ENCODE results near the gene PRPF19.

The PRPF19 gene

DNA sequence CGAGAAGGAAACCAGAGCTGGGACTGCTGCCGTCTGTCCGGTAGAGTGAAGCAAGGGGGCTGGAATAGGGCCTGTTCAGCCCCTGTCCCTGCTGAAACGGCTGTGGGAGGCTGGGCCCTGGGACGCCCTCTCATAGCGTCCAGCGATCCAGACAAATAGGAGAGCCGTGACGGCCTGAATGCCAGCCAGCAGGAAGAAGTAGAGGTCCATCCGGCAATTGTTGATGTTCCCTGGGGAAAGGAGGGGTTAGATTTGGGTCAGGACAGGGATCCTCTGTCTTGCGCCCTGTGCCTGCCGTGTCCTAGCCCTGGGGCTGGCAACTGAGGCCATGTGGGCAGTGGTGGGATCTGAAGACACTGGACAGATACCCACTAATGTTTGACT lies 30.8 kb upstream of the PRPF19 start:
- no peak for DNase-seq

DNA sequence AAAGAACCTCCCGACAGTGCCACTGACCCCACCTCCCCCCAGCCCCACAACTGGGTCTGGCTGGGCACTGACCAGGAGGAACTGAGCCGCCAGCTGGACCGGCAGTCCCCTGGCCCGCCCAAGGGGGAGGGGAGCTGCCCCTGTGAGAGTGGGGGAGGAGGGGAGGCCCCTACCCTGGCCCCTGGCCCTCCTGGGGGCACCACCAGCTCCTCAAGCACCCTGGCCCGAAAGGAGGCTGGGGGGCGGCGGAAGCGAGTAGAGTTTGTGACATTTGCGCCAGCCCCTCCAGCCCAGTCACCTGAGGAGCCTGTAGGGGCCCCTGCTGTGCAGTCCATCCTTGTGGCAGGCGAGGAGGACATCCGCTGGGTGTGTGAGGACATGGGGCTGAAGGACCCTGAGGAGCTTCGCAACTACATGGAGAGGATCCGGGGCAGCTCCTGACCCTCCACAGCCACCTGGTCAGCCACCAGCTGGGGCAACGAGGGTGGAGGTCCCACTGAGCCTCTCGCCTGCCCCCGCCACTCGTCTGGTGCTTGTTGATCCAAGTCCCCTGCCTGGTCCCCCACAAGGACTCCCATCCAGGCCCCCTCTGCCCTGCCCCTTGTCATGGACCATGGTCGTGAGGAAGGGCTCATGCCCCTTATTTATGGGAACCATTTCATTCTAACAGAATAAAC lies 30.2 kb upstream of the PRPF19 start:
- DNase-seq, result no peak

DNA sequence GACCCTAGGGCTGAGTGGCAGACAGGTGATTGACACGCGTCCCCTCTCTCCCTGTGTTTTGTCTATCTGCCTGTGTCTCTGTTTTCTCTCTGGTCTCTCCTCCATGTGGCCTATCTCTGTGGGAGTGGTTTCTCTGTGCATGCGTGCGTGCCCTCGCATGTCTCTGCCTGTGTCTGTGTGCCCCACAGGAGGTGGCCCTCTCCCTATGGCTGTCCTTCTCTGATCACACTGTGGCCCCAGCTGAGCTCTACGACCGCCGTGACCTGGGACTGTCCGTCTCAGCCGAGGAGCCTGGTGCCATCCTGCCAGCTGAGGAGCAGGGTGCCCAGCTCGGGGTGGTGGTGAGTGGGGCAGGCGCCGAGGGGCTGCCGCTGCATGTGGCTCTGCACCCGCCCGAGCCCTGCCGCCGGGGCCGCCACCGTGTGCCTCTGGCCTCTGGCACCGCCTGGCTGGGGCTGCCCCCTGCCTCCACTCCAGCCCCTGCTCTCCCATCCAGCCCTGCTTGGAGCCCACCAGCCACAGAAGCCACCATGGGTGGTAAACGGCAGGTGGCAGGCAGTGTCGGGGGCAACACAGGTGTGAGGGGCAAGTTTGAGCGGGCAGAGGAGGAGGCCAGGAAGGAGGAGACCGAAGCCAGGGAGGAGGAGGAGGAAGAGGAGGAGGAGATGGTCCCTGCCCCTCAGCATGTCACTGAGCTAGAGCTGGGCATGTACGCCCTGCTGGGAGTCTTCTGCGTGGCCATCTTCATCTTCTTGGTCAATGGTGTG lies 29.5 kb upstream of the PRPF19 start:
- no peak for DNase-seq

DNA sequence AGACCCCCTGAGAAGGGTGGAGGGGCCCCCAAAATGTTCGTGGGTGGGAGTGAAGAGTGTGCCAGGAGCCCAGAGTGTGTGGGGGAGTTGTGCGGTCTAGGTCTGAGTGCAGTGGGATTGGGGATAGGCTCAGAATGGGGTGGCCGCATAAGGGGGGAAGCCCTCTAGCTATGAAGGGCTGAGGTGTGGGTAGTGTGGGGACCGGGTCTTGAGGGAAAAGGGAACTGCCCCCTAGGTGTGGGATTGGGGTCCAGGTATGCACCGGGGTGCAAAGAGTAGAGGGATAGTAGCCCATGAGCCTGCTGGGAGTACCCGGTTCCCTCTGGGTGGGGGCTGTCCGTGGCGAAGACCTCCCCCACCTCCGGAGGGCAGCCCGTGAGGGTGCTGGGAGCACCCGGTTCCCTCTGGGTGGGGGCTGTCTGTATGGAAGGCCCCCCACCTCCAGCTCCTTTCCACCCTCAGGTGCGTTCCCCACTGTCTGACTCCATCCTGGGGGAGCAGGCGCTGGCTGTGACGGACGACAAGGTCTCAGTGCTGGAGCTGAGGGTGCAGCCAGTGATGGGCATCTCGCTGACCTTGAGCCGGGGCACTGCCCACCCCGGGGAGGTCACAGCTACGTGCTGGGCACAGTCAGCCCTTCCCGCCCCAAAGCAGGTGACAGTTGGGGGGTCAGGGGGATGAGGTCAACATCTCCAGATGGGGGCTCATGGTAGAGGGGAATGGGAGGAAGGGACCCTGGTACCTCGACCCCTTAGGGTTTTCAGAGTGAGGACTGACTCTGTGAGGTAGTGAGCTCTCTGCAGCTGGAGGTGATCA lies 28.6 kb upstream of the PRPF19 start:
- DNase-seq, result no peak

DNA sequence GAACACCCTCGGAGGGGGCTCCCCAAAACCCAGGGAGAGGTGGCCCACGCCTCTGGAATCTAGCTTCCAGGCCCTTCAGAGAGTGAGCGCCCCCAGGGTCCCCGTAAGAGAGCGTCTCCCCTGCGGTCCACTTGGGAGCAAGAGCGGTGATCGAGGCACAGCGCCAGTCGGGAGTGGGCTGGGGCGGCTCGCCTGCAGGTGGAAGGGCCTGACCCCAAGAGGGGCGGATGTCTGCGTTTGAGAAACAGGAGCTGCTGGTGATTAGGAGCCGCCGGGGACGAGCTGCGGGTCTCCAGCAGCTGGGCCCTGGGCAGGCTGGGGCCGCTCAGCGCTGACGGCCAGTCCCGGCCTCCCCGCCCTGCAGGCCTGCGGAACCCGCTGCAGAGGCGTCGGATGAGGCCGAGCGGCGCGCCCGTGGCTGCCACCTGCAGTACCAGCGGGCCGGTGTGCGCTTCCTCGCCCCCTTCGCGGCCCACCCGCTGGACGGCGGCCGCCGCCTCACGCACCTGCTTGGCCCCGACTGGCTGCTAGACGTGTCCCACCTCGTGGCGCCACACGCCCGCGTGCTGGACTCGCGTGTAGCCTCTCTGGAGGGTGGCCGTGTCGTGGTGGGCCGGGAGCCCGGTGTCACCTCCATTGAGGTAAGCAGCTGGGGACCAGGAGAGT lies 27.9 kb upstream of the PRPF19 start:
- no peak for DNase-seq

DNA sequence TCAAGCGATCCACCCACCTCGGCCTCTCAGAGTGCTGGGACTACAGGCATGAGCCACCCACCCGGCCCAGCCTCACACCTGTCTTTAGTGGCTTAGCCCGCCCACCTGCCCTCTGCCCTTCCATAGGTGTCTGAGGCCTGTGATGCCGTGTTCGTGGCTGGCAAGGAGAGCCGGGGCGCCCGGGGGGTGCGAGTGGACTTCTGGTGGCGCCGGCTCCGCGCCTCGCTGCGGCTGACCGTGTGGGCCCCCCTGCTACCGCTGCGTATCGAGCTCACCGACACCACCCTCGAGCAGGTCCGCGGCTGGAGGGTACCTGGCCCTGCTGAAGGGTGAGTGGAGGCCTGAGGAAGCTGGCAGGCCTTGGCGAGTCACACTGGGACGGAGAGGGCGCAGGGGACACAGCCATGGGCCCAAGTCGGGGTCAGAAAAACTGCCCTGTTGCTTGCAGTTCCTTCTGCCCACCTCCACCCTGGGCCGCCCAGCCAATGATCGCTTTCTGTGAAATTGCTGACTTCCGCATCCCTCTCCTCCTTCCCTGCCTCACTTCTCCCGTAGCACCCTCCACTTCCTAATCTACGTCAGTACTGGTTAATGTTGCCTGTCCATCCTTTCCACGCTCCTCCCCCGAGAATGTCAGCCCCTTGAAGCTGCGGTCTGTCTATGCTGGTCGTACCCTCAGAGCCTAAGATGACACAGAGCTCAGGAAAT lies 27.2 kb upstream of the PRPF19 start:
- no peak for DNase-seq

DNA sequence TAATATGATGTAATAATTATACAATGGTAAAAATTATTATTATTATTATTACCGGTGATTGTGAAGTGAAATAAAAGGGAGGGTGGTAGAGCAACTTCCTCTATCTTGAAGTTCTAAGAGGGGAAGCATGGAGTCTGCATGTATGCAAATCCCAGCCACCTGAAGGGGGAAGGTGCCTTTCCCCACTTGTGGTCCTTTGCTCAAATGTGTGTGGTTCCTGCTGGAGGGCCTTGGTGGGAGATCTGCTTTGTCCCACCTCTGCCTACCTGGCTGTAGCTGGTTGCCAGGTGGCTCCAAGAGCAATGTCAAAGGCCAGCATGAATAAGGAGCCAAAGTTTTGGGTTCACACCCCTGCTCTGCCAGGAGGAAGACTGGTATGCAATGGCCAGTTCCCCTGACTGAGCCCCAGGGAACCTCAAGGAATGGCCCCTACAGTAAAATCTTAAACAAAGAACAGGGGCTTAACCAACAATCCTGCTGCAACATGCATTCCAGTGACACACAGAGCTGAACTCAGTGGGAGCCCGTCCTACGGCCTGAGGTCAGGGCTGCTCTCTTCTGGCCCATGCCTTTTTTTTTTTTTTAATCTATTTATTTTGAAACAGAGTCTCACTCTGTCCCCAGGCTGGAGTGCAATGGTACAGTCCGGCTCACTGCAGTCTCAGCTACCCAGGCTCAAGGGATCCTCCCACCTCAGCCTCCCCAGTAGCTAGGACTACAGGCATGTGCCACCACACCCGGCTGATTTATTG lies 26.4 kb upstream of the PRPF19 start:
- DNase-seq, result no peak

DNA sequence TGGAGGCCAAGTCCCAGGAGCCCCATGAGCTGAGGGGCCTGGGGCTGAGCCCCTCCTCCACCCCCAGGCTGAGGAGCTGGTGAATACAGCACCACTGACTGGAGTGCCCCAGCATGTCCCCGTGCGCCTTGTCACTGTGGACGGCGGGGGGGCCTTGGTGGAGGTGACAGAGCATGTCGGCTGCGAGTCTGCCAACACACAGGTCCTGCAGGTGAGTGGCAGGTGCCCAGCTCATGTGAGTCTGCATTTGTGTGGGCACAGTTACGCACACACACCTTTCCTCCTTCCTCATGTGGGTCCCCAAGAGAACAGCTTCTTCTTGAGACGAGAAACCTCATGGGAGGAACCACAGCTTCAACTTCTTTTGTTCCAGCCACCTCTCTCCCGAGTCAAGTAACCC lies 25.5 kb upstream of the PRPF19 start:
- no peak for DNase-seq

DNA sequence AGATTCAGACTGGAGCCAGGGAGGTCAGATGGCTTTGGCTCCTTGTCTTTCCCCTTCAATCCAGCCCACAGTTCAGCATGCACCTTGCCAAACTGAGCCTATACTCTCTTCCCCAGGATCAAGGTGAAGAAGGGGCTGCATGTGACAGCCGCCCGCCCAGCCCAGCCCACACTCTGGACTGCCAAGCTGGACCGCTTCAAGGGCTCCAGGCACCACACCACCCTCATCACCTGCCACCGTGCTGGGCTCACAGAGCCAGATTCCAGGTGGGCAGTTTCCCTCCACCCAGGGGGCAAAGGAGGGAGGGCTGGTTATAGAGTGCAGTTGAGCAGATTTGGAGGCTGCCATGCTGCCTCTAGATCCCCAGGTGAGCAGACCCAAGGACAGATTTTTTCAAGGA lies 24.0 kb upstream of the PRPF19 start:
- no peak for DNase-seq

DNA sequence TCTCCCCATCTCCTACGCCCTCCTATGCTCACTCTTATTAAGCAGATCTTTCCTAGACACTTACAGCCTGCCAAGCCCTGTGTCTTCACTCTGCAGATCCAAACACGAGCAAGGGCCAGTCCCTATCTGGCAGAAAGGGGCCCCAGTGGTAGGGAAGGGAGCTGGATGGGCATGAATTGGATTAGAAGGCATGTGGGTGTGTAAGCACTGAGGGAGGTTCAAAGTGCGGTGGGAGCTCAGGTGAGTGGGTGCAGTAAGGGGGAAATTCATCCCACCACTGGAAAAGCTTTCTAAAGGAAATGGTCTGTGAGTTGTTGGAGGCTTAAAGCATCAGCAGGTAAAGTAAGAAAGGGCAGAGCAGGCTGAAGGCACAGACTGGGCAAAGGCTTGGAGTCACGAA lies 23.4 kb upstream of the PRPF19 start:
- no peak for DNase-seq

DNA sequence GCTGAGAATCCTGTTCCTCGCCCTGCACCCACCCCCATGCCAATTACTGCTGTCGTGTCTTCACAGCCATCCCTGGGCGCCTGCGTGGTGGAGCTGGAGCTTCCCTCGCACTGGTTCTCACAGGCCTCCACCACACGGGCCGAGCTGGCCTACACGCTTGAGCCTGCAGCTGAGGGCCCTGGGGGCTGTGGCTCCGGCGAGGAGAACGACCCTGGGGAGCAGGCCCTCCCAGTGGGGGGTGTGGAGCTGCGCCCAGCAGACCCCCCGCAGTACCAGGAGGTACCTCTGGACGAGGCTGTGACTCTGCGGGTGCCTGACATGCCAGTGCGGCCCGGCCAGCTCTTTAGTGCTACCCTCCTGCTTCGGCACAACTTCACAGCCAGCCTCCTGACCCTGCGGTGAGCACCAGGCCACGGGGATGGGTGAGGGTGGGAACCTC lies 22.2 kb upstream of the PRPF19 start:
- DNase-seq, result no peak

DNA sequence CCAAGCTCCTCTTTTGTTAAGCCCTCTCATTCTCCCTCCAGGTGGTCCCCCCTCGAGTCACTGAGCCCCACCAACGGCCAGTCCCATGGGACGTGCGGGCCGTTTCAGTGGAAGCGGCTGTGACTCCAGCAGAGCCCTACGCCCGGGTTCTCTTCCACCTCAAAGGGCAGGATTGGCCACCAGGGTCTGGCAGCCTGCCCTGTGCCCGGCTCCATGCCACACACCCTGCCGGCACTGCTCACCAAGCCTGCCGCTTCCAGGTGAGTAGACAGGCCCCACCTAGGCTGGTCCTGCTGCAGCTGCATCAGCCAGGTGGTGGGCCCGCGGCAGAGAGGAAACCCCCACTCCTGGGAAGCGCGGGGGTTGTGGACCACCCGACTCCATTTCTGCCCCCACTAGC lies 21.2 kb upstream of the PRPF19 start:
- DNase-seq, result no peak

DNA sequence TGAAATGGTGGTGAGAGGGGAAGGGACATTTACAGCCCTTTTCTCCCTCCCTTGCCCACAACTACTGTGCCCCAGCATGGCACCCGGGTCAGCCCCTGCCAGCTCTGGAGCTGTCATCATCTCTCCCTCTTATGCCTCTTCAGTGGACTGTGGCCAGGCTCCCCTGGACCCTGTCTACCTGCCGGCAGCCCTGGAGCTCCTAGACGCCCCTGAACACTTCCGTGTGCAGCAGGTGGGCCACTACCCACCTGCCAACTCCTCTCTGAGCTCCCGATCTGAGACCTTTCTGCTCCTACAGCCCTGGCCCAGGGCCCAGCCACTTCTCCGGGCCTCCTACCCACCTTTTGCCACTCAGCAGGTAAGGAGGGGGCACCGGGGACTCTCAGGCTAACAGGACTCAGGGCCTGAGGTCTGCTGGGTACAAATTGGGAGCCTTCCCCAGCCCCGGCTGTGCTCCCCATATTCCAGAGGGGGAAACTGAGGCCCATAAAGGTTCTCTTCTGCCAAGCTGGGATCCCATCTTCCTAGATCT lies 20.7 kb upstream of the PRPF19 start:
- DNase-seq, result no peak

DNA sequence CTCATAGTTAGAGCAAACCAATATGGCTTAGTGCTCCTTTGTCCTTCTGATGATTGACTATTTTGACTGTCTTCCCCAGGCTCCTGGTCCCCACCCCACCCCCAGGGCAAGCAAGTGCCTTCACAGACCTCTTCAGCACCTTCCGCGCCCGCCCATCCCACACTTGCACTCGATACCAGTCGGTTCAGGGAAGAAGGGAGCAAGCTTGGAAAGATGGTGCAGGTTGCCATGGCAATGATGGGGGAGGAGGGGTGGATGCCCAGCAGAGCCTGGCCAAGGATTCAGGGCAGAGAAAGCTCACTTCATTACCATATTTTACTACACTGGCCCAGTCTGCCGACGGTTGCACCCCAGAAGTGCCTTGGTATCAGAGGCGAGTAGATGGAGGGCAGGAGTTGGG lies 20.1 kb upstream of the PRPF19 start:
- no peak for DNase-seq

DNA sequence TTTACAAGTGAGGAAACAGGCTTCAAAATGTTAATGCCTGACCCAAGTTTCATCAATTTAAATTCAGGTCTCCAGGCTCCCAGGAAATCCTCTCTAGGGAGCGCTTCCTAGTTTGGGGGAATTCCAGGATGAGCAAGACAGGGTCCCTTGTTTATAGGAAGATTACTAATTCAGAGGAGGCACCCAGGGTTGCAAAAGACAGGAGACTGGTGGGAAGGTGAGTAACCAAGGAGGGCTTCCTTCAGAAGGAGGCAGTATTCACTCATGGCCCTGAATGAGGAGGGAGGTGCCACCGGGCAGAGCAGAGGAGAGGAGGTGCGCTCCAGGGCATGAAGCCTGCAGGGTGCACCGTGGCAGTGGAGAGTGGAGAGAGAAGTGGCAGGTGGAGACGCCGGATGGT lies 19.5 kb upstream of the PRPF19 start:
- no peak for DNase-seq

DNA sequence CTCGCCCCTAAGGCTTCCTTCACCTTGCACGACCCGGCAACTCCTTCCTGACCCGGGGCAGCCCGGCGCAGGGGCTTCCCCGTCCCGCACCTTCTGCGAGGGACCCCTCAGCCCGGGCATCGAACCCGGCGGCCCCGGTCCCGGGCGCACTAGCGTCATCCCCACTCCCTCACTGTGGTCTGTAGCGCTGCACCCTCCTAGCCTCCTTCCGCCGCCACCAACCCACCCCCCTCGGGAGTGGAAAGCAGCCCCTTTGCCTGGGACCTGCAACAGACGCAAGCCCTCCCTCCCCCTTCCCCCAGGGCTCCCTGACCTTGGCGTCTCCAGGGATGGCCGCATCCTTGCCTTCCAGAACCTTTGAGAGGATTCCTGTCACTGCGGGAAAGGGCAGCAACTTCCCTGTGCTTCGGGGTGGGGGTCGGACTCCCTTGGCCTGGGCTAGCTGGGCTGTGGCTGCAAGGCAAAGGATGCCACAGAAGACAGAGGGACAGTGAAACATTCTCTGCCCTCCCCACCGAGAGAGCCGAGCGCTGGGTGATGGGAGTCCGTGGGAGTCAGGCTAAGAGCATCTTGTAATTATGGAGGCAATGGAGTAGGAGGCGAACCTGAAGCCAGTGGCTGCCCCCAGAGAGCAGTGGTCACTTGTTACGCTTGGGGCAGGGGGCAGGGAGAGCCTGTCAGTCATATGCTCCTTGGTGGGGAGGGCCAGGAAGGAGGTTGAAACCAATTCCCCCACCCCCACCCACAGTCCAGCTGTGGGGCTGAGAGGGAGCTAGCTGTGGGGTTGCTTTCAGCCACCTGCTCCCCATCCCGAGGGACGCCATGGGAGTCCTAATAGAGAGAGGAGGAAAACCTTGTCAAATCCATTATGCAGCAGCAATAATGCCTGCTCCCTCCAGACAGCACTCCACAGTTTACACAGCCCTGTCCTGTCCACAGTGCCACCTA lies 18.8 kb upstream of the PRPF19 start:
- no peak for DNase-seq

DNA sequence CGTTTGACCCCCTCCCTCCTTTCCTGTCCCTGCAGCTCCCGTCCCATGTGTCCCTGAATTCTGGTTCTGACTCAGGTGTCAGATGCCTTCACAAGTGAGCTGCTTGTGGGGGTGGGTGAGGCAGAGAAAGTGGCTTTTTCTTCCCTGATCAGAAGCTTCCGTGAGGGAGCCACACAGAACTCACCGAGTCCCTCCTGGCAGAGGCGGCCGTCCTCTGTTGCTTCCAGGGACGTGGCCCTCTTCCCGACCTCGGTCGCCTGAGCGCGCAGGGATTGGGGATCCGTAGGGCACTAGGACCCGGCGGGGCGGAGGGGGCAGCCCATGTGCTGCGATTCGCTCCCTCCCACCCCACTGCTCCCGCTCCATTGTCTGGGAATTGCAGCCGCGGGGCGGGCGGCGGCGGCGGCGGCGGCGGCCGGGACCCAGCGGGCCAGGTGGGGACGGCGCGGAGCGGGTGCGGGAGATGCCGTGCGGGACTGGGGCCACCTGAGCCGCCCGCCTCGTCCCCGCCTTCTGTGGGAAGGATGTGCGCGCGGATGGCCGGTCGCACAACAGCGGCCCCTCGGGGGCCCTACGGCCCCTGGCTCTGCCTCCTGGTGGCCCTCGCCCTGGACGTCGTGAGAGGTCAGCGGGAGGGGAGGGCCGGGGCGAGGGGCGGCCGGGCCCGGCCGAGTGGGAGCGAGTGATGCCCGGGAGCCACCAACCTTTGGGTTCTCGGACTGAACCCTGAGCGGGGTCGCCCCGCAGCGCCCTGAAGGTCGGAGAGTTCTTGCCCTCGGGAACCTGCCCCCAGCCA lies 17.9 kb upstream of the PRPF19 start, which contains the start of gene TMEM132A:
Gene TMEM132A (plus strand): TSS at position 351 of the 796 bp plus-strand sequence. CDS start 174 bp downstream, at position 525.
- no peak for DNase-seq

DNA sequence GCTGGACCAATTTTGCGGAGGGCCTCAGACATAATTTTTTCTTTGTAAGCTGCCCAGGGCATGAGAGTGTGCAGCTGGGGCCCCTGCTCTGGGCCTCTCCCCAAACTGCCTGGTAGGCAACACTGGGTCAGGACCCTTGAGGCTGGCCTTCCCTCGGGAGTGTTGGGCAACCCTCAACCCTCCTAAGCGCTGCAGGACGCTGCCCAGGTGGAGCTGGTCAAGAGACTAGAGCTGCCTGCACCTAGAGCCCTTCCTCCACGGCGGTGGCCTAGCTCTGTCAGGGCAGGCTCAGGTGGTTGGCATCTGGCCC lies 17.4 kb upstream of the PRPF19 start:
- DNase-seq, result no peak

DNA sequence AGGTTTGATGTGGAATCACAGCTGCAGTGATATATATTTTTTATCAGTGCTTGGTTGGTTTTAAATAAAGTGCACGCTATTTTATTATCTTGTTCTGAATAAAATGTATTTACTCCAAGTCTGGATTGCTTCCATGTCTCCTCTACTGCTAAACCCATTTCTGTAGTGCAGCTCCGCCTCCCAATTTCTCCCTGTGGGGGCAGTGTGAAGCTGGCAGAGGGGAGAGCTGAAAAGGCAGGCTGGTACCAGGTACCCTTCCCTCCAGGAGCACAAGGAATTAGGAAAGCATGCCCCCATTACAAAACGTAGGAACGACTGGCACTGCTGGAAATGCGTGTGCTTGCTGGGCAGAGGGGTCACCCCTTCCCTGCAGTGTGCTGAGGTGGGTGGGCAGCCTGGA lies 16.9 kb upstream of the PRPF19 start:
- no peak for DNase-seq

DNA sequence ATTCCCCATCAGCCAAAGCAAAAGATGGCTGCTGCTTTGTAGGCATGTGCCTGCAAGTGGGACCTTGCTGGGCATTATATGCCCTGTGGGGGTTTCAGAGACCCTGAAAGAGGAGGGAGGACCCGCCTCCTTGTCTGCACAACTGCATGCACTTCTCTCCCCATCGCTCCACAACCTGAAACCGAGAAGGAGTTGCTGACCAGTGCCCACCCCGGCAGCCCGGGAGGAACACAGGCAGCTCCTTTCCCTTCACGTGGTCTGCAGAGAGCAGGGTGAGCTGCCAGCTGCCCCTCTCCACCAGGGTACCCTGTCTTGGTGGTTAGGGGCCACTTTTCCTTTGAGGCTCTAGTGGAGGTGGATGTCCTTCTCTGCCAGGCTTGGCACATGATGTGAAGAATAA lies 16.5 kb upstream of the PRPF19 start:
- no peak for DNase-seq
